Measurements from ENCODE around the gene KLHL17. TPM values are rescaled to one million over a fixed set of nuclear protein-coding genes. Genes with fewer than 3 reads are reported as not detected.
"Not testable (repeated sequence)": the region's sequence is repeated elsewhere in the genome, so short reads cannot be mapped to it uniquely, and the experiment has no call there.

Gene KLHL17
- total RNA-seq, 1 donor from 2014 or later, result 6.4 TPM

GRCh38 chr1:943545-944340 lies 16.6 kb upstream of the KLHL17 start:
- H3K4me1 ChIP-seq, result peaks cover 60% of the 10 kb centered on the region
- no peak for DNase-seq
- no peak for TF ChIP-seq CTCF (IDR thresholded peaks at IDR 0.05; ENCODE audit: borderline replicate concordance)
- no peaks in the 10 kb centered on the region for H3K9me3 ChIP-seq (replicated peaks)
- H3K36me3 ChIP-seq, result peaks cover 43% of the 10 kb centered on the region
- H3K4me3 ChIP-seq, result peak overlapping the region; percentile 17
- peak overlapping the region; percentile 63 for H3K27ac ChIP-seq (replicated peaks)
- H3K27me3 ChIP-seq (ENCODE audit: low read depth), result peaks cover 53% of the 10 kb centered on the region
- intact Hi-C loops (cut with micrococcal nuclease), result no loop called here

- Histone ChIP-seq H3K27ac (replicated peaks) (peak overlapping the region; percentile 63), H3K36me3 (peaks cover 52% of the 10 kb centered on the region), H3K9me3 (replicated peaks) (no peaks in the 10 kb centered on the region), H3K27me3 (ENCODE audit: low read depth) (peaks cover 44% of the 10 kb centered on the region), H3K4me3 (peak overlapping the region; percentile 17), H3K4me1 (peaks cover 54% of the 10 kb centered on the region)
- TF ChIP-seq CTCF (IDR thresholded peaks at IDR 0.05; ENCODE audit: borderline replicate concordance), result no peak
- intact Hi-C loops (cut with micrococcal nuclease), result no loop called here
- peak; percentile 51 for DNase-seq
Measured at GRCh38 chr1:944341-945325, 15.8 kb upstream of the KLHL17 start.

- H3K9me3 ChIP-seq (replicated peaks), result no peaks in the 10 kb centered on the region
- H3K27ac ChIP-seq (replicated peaks), result no peak overlapping the region
- intact Hi-C loops (cut with micrococcal nuclease), result no loop called here
- no peak for TF ChIP-seq CTCF (IDR thresholded peaks at IDR 0.05; ENCODE audit: borderline replicate concordance)
- peaks cover 31% of the 10 kb centered on the region for H3K27me3 ChIP-seq (ENCODE audit: low read depth)
- no peak overlapping the region for H3K4me3 ChIP-seq
- DNase-seq, result no peak
- peaks cover 42% of the 10 kb centered on the region for H3K4me1 ChIP-seq
- peaks cover 65% of the 10 kb centered on the region for H3K36me3 ChIP-seq
Measured at GRCh38 chr1:945688-946556, 14.5 kb upstream of the KLHL17 start.

- H3K27ac ChIP-seq (replicated peaks); H3K4me3 ChIP-seq; DNase-seq; intact Hi-C loops (cut with micrococcal nuclease); H3K9me3 ChIP-seq (replicated peaks): not testable (repeated sequence)
- H3K4me1 ChIP-seq, result peaks cover 34% of the 10 kb centered on the region
- H3K36me3 ChIP-seq, result peaks cover 74% of the 10 kb centered on the region
- peaks cover 22% of the 10 kb centered on the region for H3K27me3 ChIP-seq (ENCODE audit: low read depth)
Measured at GRCh38 chr1:946811-947210, 13.6 kb upstream of the KLHL17 start.

- intact Hi-C loops (cut with micrococcal nuclease), result no loop called here
- Histone ChIP-seq H3K4me3 (no peak overlapping the region), H3K36me3 (peaks cover 85% of the 10 kb centered on the region), H3K27ac (replicated peaks) (no peak overlapping the region), H3K27me3 (ENCODE audit: low read depth) (peaks cover 11% of the 10 kb centered on the region), H3K4me1 (peaks cover 22% of the 10 kb centered on the region), H3K9me3 (replicated peaks) (no peaks in the 10 kb centered on the region)
- TF ChIP-seq CTCF (IDR thresholded peaks at IDR 0.05; ENCODE audit: borderline replicate concordance), result no peak
- no peak for DNase-seq
Measured at GRCh38 chr1:947958-948357, 12.4 kb upstream of the KLHL17 start.

Measured in left ventricle myocardium inferior (tissue), 1 donor.